Measurements from ENCODE around the gene PRPF6. TPM values are rescaled to one million over a fixed set of nuclear protein-coding genes. Genes with fewer than 3 reads are reported as not detected.

Gene PRPF6
- polyA plus RNA-seq, 2 of the 4 experiments (the other 2 are of a cell fraction): 42.8 to 47.2 TPM

DNA sequence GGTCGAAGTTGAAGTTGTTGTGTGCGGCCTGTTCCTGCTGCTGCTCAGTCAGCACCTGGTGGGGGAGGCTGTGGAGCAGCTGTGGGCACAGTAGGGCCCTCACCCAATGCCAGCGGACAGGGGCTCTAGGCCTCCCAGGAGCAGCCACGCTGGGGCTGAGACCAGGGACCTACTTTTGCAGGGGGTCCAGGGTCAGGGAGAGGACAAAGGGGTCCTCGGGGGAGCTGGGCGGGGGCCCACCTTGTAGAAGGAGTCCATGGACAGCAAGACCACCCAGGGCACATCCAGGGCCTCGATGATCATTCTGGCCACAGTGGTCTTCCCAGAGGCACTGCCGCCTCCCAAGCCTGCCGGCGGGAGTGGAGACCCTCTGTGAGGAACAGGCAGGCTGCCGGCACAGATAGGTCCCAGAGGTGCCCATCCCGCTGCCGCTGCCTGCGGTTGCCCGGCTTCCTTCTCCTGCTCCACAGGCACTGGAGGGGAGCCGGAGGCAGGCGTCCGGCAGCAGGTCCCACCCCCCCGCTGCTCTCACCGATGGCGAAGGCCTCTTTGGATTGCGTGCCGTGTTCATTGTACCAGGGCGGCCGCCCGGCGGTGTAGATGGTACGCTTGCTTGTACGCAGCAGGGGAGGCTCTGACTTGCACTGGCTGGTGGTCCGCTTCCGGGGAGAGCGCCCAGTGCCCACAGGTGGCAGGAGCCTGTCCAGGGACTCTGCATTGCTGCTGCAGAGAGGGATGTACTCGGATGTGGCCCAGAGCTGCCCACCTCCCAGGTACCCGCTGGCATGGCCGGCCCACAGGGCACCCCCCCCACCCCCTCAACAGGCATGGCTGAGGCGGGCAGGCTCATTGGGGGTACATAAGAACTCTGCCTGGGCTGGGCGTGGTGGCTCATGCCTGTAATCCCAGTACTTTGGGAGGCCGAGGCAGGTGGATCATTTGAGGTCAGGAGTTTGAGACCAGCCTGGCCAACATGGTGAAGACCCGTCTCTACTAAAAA is 34.7 kb upstream of the PRPF6 start:
- TF ChIP-seq EP300 (IDR thresholded peaks at IDR 0.05) (no peak), ESRRA (IDR thresholded peaks at IDR 0.05; ENCODE audit: borderline replicate concordance, low read length) (no peak), KDM1A (IDR thresholded peaks at IDR 0.05; ENCODE audit: low read depth) (no peak), HEYL (CRISPR knock-in tag; IDR thresholded peaks at IDR 0.05) (no peak), MAFK (IDR thresholded peaks at IDR 0.05; ENCODE audit: partially characterized antibody) (no peak), NFE2L2 (conservative IDR thresholded peaks at IDR 0.05; ENCODE audit: low read length) (no peak), TP53 (CRISPR knock-in tag; IDR thresholded peaks at IDR 0.05) (no peak)
- TF ChIP-seq, protein P1, sequence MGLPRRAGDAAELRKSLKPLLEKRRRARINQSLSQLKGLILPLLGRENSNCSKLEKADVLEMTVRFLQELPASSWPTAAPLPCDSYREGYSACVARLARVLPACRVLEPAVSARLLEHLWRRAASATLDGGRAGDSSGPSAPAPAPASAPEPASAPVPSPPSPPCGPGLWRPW (IDR thresholded peaks at IDR 0.05): no peak
- TF ChIP-seq, protein P2, sequence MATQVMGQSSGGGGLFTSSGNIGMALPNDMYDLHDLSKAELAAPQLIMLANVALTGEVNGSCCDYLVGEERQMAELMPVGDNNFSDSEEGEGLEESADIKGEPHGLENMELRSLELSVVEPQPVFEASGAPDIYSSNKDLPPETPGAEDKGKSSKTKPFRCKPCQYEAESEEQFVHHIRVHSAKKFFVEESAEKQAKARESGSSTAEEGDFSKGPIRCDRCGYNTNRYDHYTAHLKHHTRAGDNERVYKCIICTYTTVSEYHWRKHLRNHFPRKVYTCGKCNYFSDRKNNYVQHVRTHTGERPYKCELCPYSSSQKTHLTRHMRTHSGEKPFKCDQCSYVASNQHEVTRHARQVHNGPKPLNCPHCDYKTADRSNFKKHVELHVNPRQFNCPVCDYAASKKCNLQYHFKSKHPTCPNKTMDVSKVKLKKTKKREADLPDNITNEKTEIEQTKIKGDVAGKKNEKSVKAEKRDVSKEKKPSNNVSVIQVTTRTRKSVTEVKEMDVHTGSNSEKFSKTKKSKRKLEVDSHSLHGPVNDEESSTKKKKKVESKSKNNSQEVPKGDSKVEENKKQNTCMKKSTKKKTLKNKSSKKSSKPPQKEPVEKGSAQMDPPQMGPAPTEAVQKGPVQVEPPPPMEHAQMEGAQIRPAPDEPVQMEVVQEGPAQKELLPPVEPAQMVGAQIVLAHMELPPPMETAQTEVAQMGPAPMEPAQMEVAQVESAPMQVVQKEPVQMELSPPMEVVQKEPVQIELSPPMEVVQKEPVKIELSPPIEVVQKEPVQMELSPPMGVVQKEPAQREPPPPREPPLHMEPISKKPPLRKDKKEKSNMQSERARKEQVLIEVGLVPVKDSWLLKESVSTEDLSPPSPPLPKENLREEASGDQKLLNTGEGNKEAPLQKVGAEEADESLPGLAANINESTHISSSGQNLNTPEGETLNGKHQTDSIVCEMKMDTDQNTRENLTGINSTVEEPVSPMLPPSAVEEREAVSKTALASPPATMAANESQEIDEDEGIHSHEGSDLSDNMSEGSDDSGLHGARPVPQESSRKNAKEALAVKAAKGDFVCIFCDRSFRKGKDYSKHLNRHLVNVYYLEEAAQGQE (IDR thresholded peaks at IDR 0.05): no peak
- TF ChIP-seq, protein P3, sequence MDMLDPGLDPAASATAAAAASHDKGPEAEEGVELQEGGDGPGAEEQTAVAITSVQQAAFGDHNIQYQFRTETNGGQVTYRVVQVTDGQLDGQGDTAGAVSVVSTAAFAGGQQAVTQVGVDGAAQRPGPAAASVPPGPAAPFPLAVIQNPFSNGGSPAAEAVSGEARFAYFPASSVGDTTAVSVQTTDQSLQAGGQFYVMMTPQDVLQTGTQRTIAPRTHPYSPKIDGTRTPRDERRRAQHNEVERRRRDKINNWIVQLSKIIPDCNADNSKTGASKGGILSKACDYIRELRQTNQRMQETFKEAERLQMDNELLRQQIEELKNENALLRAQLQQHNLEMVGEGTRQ (IDR thresholded peaks at IDR 0.05): no peak
- Histone ChIP-seq H3K27ac (no peak overlapping the region), H3K4me3 (no peak overlapping the region), H3K4me1 (peaks cover 26% of the 10 kb centered on the region), H3K9me3 (no peaks in the 10 kb centered on the region), H3K4me2 (no peak overlapping the region)
- ATAC-seq: no peak
- no peak for DNase-seq (ENCODE audit: low read depth in 1 of 2, low spot score in 1 of 2)
- 93% methylated on average over 23 of the region's 39 CpGs for WGBS (ENCODE audit: missing lambda C conversion rate)
- no peak for FAIRE-seq
- ChIA-PET CTCF (interaction anchor here (0.7 to 2.0 kb wide), 6 partner anchors 9 to 409 kb away, joined by 3 to 7 read pairs (median 3); partner anchors contain the start of gene UCKL1), POLR2A (interaction anchor here (0.6 kb wide), 1 partner anchor 10 kb away, joined by 3 read pairs; the partner anchor contains the start of gene UCKL1)

- Histone ChIP-seq H3K27ac (no peak overlapping the region), H3K4me1 (peaks cover 28% of the 10 kb centered on the region), H3K4me2 (no peak overlapping the region), H3K4me3 (no peak overlapping the region), H3K9me3 (no peaks in the 10 kb centered on the region)
- ChIA-PET POLR2A (interaction anchor here (0.6 kb wide), 1 partner anchor 9 kb away, joined by 3 read pairs; the partner anchor contains the start of gene UCKL1), CTCF (interaction anchor here (1.0 kb wide), 1 partner anchor 409 kb away, joined by 3 read pairs; no protein-coding TSS in a partner anchor)
- FAIRE-seq (no peak), ATAC-seq (no peak), DNase-seq (ENCODE audit: low read depth in 1 of 2, low spot score in 1 of 2) (no peak)
- 89% methylated on average over 15 of the region's 15 CpGs for WGBS (ENCODE audit: missing lambda C conversion rate)
- no peak for TF ChIP-seq MYC (IDR thresholded peaks at IDR 0.05; ENCODE audit: borderline replicate concordance, low read length)
- TF ChIP-seq POLR2A (IDR thresholded peaks at IDR 0.05; ENCODE audit: low read length): no peak
- no peak for TF ChIP-seq HOXB13 (CRISPR knock-in tag; IDR thresholded peaks at IDR 0.05; ENCODE audit: low read depth)
- TF ChIP-seq, protein P3 (IDR thresholded peaks at IDR 0.05): no peak
- no peak for TF ChIP-seq ESRRA (IDR thresholded peaks at IDR 0.05; ENCODE audit: borderline replicate concordance, low read length)
- no peak for TF ChIP-seq CHD2 (IDR thresholded peaks at IDR 0.05; ENCODE audit: low read length, partially characterized antibody)
- TF ChIP-seq RFX5 (IDR thresholded peaks at IDR 0.05): no peak
- no peak for TF ChIP-seq EHF (CRISPR knock-in tag; IDR thresholded peaks at IDR 0.05)
- TF ChIP-seq KDM5A (IDR thresholded peaks at IDR 0.05): no peak
- no peak for TF ChIP-seq CTCF (IDR thresholded peaks at IDR 0.05)
- TF ChIP-seq HOXA7 (CRISPR knock-in tag; IDR thresholded peaks at IDR 0.05): no peak
- no peak for TF ChIP-seq KDM1A (IDR thresholded peaks at IDR 0.05; ENCODE audit: low read depth)
- TF ChIP-seq EP300 (IDR thresholded peaks at IDR 0.05): no peak
- no peak for TF ChIP-seq RAD21 (conservative IDR thresholded peaks at IDR 0.05 in 1 of 2, IDR thresholded peaks at IDR 0.05 in 1 of 2)
- no peak for TF ChIP-seq PHF8 (IDR thresholded peaks at IDR 0.05; ENCODE audit: borderline replicate concordance, low read depth)
- TF ChIP-seq FOSL2 (IDR thresholded peaks at IDR 0.05): no peak
- TF ChIP-seq FOSL2 (CRISPR knock-in tag; IDR thresholded peaks at IDR 0.05): no peak
- no peak for TF ChIP-seq GATA3 (IDR thresholded peaks at IDR 0.05; ENCODE audit: borderline replicate concordance)
- TF ChIP-seq ZNF302 (CRISPR knock-in tag; IDR thresholded peaks at IDR 0.05): no peak
- no peak for TF ChIP-seq NFE2L2 (conservative IDR thresholded peaks at IDR 0.05; ENCODE audit: low read length)
Observed at GRCh38 chr20:63946986-63947637, 33.8 kb upstream of the PRPF6 start.
